ENCODE results near the gene DGKD.

The DGKD gene

DNA sequence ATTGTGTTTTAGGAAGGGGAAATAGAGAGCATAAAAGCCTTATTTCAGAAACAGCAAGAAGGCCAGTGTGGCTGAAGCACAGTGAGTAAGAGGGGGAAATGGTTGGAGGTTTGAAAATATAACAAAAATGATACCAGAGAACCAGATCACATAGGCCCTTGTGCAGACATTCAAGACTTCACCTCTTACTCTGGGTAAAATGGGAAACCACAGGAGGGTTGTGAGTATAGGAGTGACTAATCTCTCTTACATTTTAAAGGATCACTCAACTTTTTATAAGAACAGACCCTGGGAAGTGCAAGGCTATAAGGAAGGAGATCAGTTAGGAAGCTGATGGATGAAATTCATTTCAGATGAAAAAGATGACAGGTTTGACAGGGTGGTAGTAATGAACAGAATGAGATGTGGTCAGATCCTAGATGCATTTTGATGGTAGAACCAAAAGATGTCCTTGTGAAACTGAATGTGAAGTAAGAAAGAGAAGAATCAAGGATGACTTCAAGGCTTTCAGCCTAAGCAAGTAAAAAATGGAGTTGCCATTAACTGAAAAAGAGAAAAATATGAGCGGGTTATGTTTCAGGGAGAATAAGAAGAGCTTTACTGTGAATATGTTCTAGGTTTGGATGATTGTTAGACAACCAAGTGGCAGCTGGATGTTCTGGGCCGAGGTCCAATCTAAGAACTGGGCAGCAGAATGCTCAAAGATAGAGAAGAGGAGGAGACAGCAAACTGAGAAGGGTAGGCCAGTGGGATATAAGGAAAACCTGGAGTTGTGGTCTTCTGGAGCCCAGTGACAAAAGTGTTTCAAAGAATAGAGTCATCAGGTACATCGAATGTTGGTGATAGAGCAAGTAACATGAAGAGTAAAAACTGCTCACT lies 147.1 kb downstream of the DGKD start:
- DNase-seq (ENCODE audit: low read depth) = peak; percentile 27

DNA sequence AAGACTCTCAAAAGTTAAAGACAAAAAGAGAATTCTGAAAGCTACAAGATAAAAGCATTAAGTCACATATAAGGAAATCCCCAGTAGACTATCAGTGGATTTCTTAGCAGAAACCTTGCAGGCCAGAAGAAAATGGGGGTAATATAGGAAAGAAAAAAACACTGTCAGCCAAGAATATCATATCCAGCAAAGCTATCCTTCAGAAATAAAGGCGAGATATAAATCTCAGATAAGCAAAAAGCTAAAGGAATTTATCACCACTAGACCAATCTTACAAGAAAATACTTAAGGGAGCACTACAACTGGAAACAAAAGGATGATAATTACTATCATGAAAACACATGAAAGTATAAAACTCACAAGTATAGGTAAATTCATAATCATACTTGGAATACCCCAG lies 149.2 kb downstream of the DGKD start:
- DNase-seq (ENCODE audit: low read depth) = no peak

DNA sequence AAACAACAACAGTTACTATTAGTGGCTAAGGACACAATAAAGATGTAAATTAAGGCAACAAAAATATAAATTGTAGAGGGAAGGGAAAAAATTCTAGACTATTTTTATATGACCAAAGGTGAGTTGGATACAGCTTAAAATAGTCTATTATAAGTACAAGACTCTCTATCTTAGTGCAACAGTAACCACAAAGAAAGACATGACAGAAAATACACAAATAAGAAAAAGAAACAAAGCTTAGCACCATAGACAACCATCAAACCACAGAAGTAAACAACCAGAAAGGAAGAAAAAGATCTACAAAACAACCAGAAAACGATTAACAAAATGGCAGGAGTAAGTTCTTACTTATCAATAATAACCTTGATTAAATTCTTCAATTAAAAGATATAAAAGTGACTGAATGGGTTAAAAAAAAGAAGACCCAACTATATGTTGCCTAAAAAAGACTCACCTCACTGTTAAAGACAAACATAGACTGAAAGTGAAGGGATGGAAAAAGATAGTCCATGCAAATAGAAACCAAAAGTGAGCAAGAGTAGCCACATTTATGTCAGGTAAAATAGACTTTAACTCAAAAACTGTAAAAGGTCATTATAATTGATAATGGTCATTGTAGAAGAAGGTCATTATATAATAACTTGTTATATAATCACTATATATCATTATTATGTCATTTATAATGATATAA lies 149.8 kb downstream of the DGKD start:
- no peak for DNase-seq (ENCODE audit: low read depth)

DNA sequence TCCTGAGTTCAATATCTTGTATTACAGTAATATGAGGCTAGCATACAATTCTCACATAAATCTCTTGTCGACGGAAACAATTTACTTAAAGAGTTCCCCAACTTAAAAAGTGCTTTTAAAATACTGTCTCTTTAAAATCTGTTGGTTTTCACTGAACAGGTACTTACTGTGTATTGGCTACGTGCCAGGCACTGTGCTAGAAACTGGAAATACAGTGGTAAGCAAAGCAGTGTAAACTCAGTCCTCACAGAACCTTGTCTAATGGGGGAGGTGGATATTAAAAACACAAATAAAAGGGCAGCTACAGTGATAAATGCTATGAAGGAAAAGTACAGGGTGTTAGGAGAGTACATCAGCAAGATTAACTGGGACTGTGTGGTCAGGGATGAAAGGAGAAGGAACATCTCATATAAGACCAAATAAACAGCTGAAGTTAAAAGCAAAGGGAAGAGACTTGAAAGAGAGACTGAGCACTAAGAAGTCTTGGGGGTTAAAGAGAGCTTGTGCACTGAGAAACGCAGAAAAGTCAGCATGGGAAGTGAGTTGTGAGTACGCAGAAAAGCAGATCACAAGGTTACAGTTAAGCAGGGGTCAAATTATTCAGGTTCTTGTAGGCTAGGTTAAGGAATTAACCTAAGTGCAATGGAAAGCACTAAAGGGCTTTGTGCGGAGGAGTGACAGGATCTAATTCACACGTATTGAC lies 159.8 kb downstream of the DGKD start:
- DNase-seq (ENCODE audit: low read depth) = peak; percentile 5

DNA sequence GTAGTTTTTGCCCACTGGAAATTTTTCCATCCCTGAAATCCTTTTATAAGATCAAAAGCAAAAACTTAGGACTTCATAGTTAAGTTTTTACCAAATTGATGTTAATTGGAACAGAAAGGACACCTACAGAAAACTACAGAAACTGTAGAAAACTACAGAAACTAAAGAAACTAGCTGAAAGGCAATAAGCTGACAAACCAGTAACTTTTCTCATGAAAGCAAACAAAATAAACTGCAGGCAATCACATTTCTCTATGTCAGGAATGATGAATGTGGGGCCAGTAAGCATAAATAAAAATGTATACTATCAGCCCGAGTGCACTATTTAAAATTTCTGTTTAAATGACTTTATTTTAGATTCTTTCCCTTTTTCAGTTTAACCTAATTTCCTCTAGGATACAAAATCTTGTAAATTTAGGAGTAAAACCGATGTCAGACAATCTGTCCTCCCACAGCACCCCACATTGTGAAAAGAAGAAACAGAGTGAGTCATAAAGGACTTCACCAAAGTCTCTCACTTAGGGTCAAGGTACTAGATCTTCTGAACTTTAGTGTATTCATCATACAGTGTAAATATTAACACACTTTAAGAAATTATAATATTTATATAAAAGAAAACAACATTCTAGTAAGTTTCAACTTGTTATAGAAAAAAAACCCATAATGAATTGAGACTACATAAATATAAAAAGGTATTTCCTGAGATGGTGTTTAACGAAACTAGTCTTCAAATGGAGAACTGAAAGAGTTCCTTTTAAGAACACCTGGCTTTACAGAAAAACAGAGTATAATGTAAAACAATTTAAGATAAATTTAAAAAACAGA lies 165.7 kb downstream of the DGKD start:
- DNase-seq (ENCODE audit: low read depth) = peak; percentile 14

All from amniotic epithelial cell (primary cell).